HG03060 (cell line): Measurements from ENCODE around the gene ANXA9.

Experiments used
- ATAC-seq: cut with Tn5 transposase; IDR thresholded peaks from one replicate; pipeline ENCODE4 v1.9.1; 2021; ENCODE audit warnings: low read depth, moderate number of reproducible peaks; ENCODE audit not compliant: unreplicated experiment

ANXA9 gene

GRCh38 chr1:150981805-150982712 is at the start of gene ANXA9:
Gene ANXA9 (plus strand): TSS chr1:150982292. CDS start chr1:150983106, 814 bp downstream.
- ATAC-seq = no peak

- ATAC-seq = no peak
Observed at GRCh38 chr1:150944856-150945255, 37.2 kb upstream of the ANXA9 start.

DNA sequence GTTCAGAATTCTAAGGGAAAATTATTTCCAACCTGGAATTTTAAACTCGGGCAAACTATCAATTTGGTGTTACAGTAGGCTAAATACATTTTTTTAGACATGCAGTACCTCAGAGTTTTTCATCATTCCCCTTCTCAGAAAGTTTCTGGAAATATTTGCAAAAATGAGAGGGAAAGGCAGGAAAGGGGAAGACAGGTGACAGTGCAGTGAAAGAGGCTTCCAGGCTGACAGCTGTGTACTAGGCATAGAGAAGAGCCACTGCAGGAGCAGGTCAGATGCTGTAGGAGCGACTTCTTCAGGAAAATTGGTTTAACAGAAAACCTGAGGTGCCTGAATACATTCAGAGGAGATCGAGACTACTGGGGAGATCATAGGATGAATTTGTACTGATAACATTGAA is 27.4 kb upstream of the ANXA9 start:
- no peak for ATAC-seq

GRCh38 chr1:150955280-150955679 is 26.8 kb upstream of the ANXA9 start:
- ATAC-seq = no peak

- no peak for ATAC-seq
Observed at GRCh38 chr1:150957666-150958065, 24.4 kb upstream of the ANXA9 start.

GRCh38 chr1:150960646-150961045 is 21.4 kb upstream of the ANXA9 start:
- no peak for ATAC-seq

- no peak for ATAC-seq
Observed at GRCh38 chr1:150961756-150962155, 20.3 kb upstream of the ANXA9 start.

DNA sequence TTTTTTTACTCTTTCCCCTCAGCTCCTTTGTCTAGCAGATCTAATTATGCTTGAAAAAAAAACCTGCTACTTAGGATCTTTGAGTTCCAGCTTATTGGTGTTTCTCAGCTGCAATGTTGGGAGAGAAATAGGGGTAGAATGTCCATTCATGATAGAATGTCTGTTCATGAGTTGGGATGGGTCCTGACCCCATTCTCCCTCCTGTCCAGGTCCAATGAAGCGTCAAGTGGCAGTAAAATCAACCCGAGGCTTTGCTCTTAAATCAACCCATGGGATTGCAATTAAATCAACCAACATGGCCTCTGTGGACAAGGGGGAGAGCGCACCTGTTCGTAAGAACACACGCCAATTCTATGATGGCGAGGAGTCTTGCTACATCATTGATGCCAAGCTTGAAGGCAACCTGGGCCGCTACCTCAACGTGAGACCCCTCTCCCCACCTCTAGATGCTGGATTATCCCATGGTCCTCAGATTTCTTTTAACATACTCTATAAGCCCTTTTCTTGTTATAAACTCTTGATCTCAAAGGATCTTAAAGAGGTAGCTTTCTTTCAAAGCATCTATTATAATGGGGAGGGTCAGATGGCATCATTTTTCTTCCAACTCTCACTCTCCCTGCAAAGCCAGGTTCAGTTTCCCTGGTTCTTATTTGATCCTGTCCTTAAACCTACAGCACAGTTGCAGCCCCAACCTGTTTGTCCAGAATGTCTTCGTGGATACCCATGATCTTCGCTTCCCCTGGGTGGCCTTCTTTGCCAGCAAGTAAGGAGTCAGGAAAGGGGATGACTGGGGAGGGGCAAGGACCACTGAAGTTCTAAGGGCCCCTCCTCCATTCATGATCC is 18.6 kb upstream of the ANXA9 start:
- ATAC-seq = no peak

- no peak for ATAC-seq
Observed at GRCh38 chr1:150964164-150964489, 18.0 kb upstream of the ANXA9 start.

- ATAC-seq = no peak
Observed at GRCh38 chr1:150965605-150966004, 16.5 kb upstream of the ANXA9 start.

GRCh38 chr1:150966011-150966410 is 16.1 kb upstream of the ANXA9 start:
- ATAC-seq = no peak

GRCh38 chr1:150967936-150968335 is 14.2 kb upstream of the ANXA9 start:
- no peak for ATAC-seq

DNA sequence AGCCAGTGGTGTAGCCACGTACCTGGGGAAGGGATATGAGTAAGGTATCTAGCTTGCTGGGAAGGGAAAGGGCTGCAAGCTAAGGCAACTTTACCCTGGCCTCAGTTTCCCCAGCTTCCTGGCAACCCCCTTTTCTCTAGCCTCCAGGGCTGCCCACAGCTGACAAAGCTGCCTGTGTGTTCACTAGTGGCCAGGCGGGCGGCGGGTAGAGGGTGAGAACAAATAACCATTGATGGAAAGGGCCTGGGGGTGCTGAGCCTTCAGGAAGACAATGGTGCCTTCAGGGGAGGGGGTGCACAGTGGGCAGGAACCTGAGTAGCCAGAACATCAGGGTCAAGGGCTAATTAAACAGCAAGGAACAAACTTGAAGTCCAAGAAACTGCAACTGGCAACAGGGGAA is 13.6 kb upstream of the ANXA9 start:
- no peak for ATAC-seq

GRCh38 chr1:150969626-150970025 is 12.5 kb upstream of the ANXA9 start:
- no peak for ATAC-seq

GRCh38 chr1:150970808-150971582 is 11.1 kb upstream of the ANXA9 start:
- no peak for ATAC-seq

DNA sequence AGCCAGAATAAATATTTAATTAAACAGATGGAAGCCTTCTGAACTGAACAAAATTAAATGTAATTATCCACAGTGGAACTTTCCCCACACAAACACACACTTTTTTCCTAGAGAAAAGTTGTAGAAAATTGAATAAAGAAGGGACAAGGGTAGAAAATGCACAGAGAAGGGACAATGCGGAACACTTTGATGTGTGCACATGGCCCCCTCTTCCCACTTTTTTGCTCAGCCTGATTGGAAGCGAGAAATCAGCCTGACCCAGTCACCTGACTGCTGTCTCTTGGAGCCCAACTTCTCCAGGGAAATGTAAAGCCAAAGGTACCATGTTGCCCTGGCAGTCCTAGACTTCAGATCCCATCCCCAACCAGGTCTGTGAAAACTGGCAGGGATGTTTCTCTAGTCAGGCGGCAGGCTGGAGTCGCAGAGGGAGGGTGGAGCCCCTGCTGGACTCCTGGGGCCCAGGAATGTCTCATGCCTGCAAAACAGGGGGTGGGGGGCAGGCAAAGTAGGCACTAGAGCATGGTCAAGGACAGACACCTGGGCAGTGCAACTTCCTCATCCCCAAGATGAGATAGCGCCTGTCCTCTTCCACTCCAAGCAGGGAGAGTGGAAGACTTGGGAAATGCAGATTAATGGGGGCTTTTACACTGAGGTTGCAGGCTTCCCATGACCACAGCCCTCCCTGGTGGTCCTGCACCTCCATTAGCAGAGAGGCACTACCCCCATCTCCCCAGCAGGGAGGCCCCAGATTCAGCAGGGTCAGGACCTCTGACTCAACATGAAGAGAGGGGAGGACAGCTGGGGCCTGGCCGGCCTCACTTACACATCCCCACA is 10.3 kb upstream of the ANXA9 start:
- no peak for ATAC-seq

GRCh38 chr1:150972417-150972940 is 9.6 kb upstream of the ANXA9 start:
- no peak for ATAC-seq

DNA sequence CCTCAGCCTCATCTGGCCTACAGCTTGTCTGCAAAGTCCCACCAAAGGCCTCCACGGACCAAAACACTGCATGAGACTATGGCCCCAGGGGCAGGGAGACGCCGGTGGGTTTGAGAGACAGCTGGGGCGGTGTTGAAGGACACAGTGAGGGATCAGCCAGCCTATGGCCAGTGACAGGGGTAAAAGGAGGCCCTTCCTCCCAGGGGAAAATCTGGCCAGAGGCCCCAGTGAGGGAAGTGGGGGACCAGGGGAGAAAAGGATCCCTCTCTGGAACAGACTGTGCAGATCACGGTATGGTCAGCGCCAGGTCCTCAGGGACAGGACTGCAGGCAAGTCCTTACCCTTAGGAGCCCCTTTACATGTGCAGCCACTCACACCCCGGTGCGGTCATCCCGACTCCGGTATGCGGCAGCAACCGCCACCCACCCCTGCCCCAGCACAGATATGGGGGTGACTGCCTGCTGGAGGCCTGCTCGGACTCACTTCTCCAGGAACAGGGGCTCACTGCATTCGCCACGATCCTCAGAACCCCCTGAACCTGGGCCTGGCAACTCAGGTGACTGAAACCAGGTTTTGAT is 8.7 kb upstream of the ANXA9 start:
- no peak for ATAC-seq

- no peak for ATAC-seq
Observed at GRCh38 chr1:150973836-150974579, 8.1 kb upstream of the ANXA9 start.
